Stomach smooth muscle (tissue), 2 donors: ENCODE measurements around the gene MIPOL1.

ENCODE experiments used
- H3K27ac ChIP-seq: one replicate; pipeline ENCODE4 v1.7.0; 2013; ENCODE audit warnings: mild to moderate bottlenecking, low read length, inconsistent platforms
- H3K27me3 ChIP-seq, 2 donors: one replicate each; pipeline ENCODE4 v1.7.0; 2013; ENCODE audit warnings: low read length in 2 of 2; ENCODE audit not compliant: insufficient read depth in 2 of 2, control insufficient read depth in 1 of 2
- H3K36me3 ChIP-seq, 2 donors: one replicate each; pipeline ENCODE4 v1.7.0; 2013; ENCODE audit warnings: low read length in 2 of 2; ENCODE audit not compliant: control insufficient read depth in 2 of 2, insufficient read depth in 2 of 2
- H3K4me1 ChIP-seq: one replicate; pipeline ENCODE4 v1.7.0; 2013; ENCODE audit warnings: low read length; ENCODE audit not compliant: control insufficient read depth, insufficient read depth
- H3K4me3 ChIP-seq, 2 donors: one replicate each; pipeline ENCODE4 v1.7.0; 2013; ENCODE audit warnings: low read length in 2 of 2
- H3K9ac ChIP-seq, 2 donors: one replicate each; pipeline ENCODE4 v1.7.0; 2013; ENCODE audit warnings: low read length in 2 of 2, mild to moderate bottlenecking in 1 of 2
- H3K9me3 ChIP-seq, 2 donors: one replicate each; pipeline ENCODE4 v1.7.0; 2013; ENCODE audit warnings: low read length in 2 of 2; ENCODE audit not compliant: control insufficient read depth in 2 of 2
- donor health status: healthy.
- donor health status: Pancreatic carcinoma.

MIPOL1 gene

GRCh38 chr14:37420622-37421021, 222.9 kb downstream of the MIPOL1 start:
- no peaks in the 10 kb centered on the region for H3K4me1 ChIP-seq
- no peaks in the 10 kb centered on the region for H3K27me3 ChIP-seq
- peaks cover 0 to 2% of the 10 kb centered on the region in 2 donors for H3K36me3 ChIP-seq
- no peak overlapping the region for H3K9ac ChIP-seq
- H3K9me3 ChIP-seq: no peaks in the 10 kb centered on the region
- no peak overlapping the region for H3K4me3 ChIP-seq
- no peak overlapping the region for H3K27ac ChIP-seq

GRCh38 chr14:37422319-37422718, 224.6 kb downstream of the MIPOL1 start:
- no peak overlapping the region for H3K4me3 ChIP-seq
- H3K27ac ChIP-seq: no peak overlapping the region
- H3K9ac ChIP-seq: no peak overlapping the region
- no peaks in the 10 kb centered on the region for H3K9me3 ChIP-seq
- H3K27me3 ChIP-seq: no peaks in the 10 kb centered on the region
- H3K4me1 ChIP-seq: no peaks in the 10 kb centered on the region
- H3K36me3 ChIP-seq: no peaks in the 10 kb centered on the region

- Histone ChIP-seq H3K27ac (no peak overlapping the region), H3K9ac (no peak overlapping the region), H3K9me3 (no peaks in the 10 kb centered on the region), H3K4me1 (no peaks in the 10 kb centered on the region), H3K36me3 (no peaks in the 10 kb centered on the region), H3K27me3 (no peaks in the 10 kb centered on the region), H3K4me3 (no peak overlapping the region)
Measured at GRCh38 chr14:37422748-37423147, 225.0 kb downstream of the MIPOL1 start.

GRCh38 chr14:37428954-37429353, 231.2 kb downstream of the MIPOL1 start:
- no peak overlapping the region for H3K4me3 ChIP-seq
- H3K27ac ChIP-seq: no peak overlapping the region
- H3K36me3 ChIP-seq: no peaks in the 10 kb centered on the region
- no peaks in the 10 kb centered on the region for H3K4me1 ChIP-seq
- no peaks in the 10 kb centered on the region for H3K9me3 ChIP-seq
- H3K27me3 ChIP-seq: no peaks in the 10 kb centered on the region
- no peak overlapping the region for H3K9ac ChIP-seq

GRCh38 chr14:37429618-37430017, 231.9 kb downstream of the MIPOL1 start:
- H3K4me3 ChIP-seq: no peak overlapping the region
- no peak overlapping the region for H3K9ac ChIP-seq
- no peaks in the 10 kb centered on the region for H3K27me3 ChIP-seq
- H3K36me3 ChIP-seq: no peaks in the 10 kb centered on the region
- H3K4me1 ChIP-seq: no peaks in the 10 kb centered on the region
- no peak overlapping the region for H3K27ac ChIP-seq
- H3K9me3 ChIP-seq: no peaks in the 10 kb centered on the region

GRCh38 chr14:37434867-37435266, 237.1 kb downstream of the MIPOL1 start:
- Histone ChIP-seq H3K27ac (no peak overlapping the region), H3K4me3 (no peak overlapping the region), H3K27me3 (no peaks in the 10 kb centered on the region), H3K9ac (no peak overlapping the region), H3K36me3 (no peaks in the 10 kb centered on the region), H3K9me3 (no peaks in the 10 kb centered on the region), H3K4me1 (no peaks in the 10 kb centered on the region)

GRCh38 chr14:37436519-37436918, 238.8 kb downstream of the MIPOL1 start:
- no peaks in the 10 kb centered on the region for H3K36me3 ChIP-seq
- H3K4me3 ChIP-seq: no peak overlapping the region
- H3K4me1 ChIP-seq: no peaks in the 10 kb centered on the region
- H3K27ac ChIP-seq: no peak overlapping the region
- no peak overlapping the region for H3K9ac ChIP-seq
- no peaks in the 10 kb centered on the region for H3K9me3 ChIP-seq
- no peaks in the 10 kb centered on the region for H3K27me3 ChIP-seq

- Histone ChIP-seq H3K4me1 (no peaks in the 10 kb centered on the region), H3K36me3 (no peaks in the 10 kb centered on the region), H3K27me3 (no peaks in the 10 kb centered on the region), H3K4me3 (no peak overlapping the region), H3K9ac (no peak overlapping the region), H3K9me3 (no peaks in the 10 kb centered on the region), H3K27ac (no peak overlapping the region)
Measured at GRCh38 chr14:37437490-37437889, 239.8 kb downstream of the MIPOL1 start.

GRCh38 chr14:37438444-37438843, 240.7 kb downstream of the MIPOL1 start:
- Histone ChIP-seq H3K4me3 (no peak overlapping the region), H3K27ac (no peak overlapping the region), H3K9ac (no peak overlapping the region), H3K9me3 (no peaks in the 10 kb centered on the region), H3K36me3 (no peaks in the 10 kb centered on the region), H3K27me3 (no peaks in the 10 kb centered on the region), H3K4me1 (no peaks in the 10 kb centered on the region)

- no peaks in the 10 kb centered on the region for H3K27me3 ChIP-seq
- H3K9ac ChIP-seq: no peak overlapping the region
- H3K27ac ChIP-seq: no peak overlapping the region
- no peaks in the 10 kb centered on the region for H3K9me3 ChIP-seq
- H3K4me3 ChIP-seq: no peak overlapping the region
- H3K4me1 ChIP-seq: no peaks in the 10 kb centered on the region
- no peaks in the 10 kb centered on the region for H3K36me3 ChIP-seq
Measured at GRCh38 chr14:37443461-37443860, 245.7 kb downstream of the MIPOL1 start.

GRCh38 chr14:37447883-37448391, 250.2 kb downstream of the MIPOL1 start:
- no peaks in the 10 kb centered on the region for H3K36me3 ChIP-seq
- no peaks in the 10 kb centered on the region for H3K4me1 ChIP-seq
- H3K9me3 ChIP-seq: no peaks in the 10 kb centered on the region
- H3K27ac ChIP-seq: no peak overlapping the region
- no peak overlapping the region for H3K4me3 ChIP-seq
- no peak overlapping the region for H3K9ac ChIP-seq
- no peaks in the 10 kb centered on the region for H3K27me3 ChIP-seq
